NCI-H2171 (cell line): ENCODE results near the gene KCNC1.

Source experiments
- DNase-seq: peaks from one replicate; lab custom pipeline; 2025; lab: John Stamatoyannopoulos, UW

Gene KCNC1

DNA sequence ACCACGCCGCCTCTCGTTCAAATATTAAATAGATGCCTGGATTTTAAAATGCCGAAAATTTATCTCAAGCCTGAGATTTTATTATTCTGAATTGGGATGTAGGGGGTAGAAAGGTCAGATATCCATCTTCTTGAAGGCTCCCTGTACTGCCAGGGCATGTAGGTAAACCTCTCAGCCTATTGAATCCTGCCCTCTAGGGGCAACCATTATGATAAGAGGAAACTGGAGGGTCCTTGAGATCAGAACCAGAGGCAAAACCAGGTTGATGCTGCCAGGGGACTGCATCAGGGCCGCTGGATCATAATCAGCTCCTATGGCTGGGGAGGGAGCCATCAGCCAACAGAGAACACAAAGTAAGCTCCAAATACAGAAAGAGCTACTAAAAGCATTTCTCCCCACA is 92.4 kb downstream of the KCNC1 start:
- no peak for DNase-seq

DNA sequence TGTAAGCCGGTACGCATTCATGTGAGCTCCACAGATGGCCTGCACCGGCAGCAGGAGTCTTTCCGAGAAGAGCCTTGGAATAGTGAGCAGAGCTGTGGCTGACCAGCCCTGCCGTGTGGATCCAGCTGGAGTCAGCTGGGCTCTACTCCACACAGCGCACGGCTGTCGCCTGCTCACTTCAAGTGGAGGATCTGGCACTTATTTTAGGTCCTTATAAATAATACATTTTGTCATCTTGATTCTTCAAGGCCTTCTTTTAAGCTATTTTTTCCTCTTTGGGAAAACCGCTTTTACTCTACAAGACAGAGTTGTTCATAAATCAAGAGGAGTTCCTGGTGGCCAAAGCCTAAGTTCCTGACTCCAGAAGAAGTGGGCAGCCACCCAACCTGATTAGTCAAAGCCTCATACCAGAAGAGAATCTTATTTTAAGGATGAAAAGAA is 93.8 kb downstream of the KCNC1 start:
- DNase-seq, result no peak

DNA sequence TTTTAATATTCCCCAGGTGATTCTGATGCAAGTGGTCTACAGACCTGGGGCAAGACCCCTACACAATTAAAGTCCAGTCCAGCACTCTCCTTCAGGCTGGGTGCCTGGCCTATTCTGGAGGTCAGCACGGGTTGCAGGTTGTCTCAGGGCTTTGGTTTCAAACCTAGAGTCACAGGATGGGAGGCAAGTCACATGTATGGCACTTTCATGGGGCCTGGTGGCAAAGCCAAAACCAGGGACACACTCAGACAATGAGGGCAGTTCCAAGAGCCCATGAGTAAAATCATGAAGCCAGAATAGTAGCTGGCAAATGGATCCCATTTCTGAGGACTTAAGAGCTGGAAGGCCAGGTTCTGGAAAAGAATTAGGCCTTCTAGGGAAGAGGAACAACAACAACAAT is 96.6 kb downstream of the KCNC1 start:
- DNase-seq, result no peak

DNA sequence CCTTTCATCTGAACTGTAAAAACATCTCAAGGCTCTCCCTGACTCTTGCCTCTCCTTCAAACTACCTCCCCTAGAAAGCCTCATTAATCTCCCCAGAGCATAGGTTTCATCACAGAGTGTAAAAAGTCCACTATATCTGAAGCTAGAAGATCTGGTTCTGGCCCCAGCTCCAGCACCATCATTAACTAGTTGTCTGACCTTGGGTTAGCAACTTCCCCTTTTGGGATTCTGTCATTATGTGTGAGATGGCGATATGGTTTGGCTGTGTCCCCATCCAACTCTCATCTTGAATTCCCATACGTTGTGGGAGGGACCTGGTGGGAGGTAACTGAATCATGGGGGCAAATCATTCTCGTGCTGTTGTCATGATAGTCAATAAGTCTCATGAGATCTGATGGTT is 97.3 kb downstream of the KCNC1 start:
- DNase-seq, result no peak
